Measurements from ENCODE around the gene FREY1.

The FREY1 gene

DNA sequence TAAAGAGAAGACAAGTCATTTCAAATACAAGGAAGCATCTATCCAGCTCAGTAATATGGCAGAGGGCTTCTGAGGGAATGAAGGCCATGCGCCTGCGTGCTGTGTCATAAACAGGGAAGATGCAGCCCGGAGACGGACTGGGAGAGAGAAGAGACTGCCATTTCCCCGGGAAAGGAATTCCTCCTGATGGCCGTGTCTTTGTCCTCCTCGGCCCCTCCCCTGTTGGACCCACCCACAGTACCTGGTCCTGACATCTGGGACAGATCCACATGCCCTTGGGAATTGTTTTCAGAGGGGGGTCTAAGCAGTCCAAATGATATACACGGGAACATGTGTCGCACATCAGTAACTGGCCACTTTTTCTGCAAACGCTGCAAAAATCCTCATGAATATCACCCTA lies 30.8 kb upstream of the FREY1 start:
- Histone ChIP-seq H3K4me3 (no peak overlapping the region), H3K27ac (no peak overlapping the region), H3K9ac (ENCODE audit: insufficient read length) (no peak overlapping the region), H3K36me3 (ENCODE audit: insufficient read depth, low read length) (peaks cover 37% of the 10 kb centered on the region), H3K9me3 (ENCODE audit: low read depth, low read length) (no peaks in the 10 kb centered on the region)
- TF ChIP-seq POLR2AphosphoS5 (IDR thresholded peaks at IDR 0.05; ENCODE audit: borderline replicate concordance, low read depth, low read length), result no peak
- no peak for TF ChIP-seq EZH2 (IDR thresholded peaks at IDR 0.05)
- no peak for TF ChIP-seq FOXP2 (optimal IDR thresholded peaks at IDR 0.05; ENCODE audit: control extremely low read depth, extremely low read length, insufficient read depth)
- no peak for DNase-seq (ENCODE audit: low read depth, low spot score)

DNA sequence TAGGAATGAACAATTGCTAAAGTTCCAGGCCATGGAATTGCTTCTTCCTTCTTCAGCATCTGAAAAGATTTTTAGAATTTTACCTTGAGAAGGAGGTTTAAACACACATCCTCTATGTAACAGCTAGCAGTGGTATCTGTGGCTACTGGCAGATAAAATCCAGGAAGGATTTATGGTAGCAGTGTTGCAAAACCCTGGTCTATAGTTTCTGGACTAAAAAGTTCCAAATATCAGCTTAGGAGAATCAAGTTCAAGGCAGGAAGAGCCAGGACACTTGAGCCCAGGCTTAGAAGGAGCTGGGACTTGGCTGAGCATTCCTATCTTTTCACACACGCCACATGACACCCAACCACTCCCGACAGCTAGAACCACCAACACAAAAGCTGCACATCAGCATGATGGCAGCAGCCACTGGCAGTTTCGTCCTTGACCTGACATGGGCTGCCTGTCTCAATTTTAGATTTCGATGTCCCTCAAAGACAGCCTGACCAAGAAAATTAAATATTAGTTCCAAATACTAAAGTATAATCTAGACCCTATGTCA lies 29.5 kb upstream of the FREY1 start:
- Histone ChIP-seq H3K36me3 (ENCODE audit: insufficient read depth, low read length) (peaks cover 39% of the 10 kb centered on the region), H3K27ac (no peak overlapping the region), H3K9ac (ENCODE audit: insufficient read length) (no peak overlapping the region), H3K9me3 (ENCODE audit: low read depth, low read length) (no peaks in the 10 kb centered on the region), H3K4me3 (no peak overlapping the region)
- no peak for DNase-seq (ENCODE audit: low read depth, low spot score)
- TF ChIP-seq EZH2 (IDR thresholded peaks at IDR 0.05) (no peak), POLR2AphosphoS5 (IDR thresholded peaks at IDR 0.05; ENCODE audit: borderline replicate concordance, low read depth, low read length) (no peak), FOXP2 (optimal IDR thresholded peaks at IDR 0.05; ENCODE audit: control extremely low read depth, extremely low read length, insufficient read depth) (no peak)

- H3K36me3 ChIP-seq (ENCODE audit: insufficient read depth, low read length), result peaks cover 39% of the 10 kb centered on the region
- TF ChIP-seq EZH2 (IDR thresholded peaks at IDR 0.05), result no peak
- TF ChIP-seq POLR2AphosphoS5 (IDR thresholded peaks at IDR 0.05; ENCODE audit: borderline replicate concordance, low read depth, low read length), result no peak
- no peak for TF ChIP-seq FOXP2 (optimal IDR thresholded peaks at IDR 0.05; ENCODE audit: control extremely low read depth, extremely low read length, insufficient read depth)
- no peak overlapping the region for H3K9ac ChIP-seq (ENCODE audit: insufficient read length)
- H3K9me3 ChIP-seq (ENCODE audit: low read depth, low read length), result no peaks in the 10 kb centered on the region
- no peak overlapping the region for H3K4me3 ChIP-seq
- H3K27ac ChIP-seq, result no peak overlapping the region
- DNase-seq (ENCODE audit: low read depth, low spot score), result no peak
These were observed 28.4 kb upstream of the FREY1 start for GRCh38 chr11:45935349-45936064.

DNA sequence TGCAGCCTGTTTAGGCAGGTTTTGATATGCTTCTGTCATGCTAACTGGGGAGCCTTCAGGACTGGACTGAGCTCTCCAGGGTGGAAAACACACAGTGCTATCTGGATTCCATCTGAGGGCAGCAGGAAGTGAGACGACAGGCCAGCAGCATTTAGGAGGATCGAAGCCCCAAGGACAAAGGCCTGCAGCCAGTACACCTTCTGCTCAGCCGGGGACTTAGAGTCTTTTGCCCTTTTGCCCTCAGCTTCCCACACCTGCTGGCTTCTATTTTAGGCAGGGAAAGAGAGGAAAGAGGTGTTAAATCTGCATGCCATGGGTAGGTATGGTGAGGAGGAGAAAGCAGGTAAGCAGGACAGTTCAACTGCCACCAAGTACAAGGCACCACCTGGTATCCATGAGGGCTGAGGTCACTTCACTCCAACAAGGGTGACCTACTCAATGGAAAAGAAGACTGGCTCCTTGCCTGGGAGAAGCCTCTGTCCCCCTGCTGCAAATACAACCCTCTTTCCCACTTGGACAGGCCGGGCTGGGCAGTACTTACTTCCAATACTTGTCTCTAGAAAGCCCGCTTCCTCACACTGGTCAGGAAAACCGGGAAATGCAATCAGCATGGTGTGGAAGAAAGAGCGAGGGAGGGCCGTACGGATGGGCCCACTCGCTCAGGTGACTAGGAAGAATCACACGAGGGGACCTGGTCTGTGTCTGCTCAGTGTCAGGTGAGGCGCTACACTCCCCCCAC lies 27.7 kb upstream of the FREY1 start:
- no peak for TF ChIP-seq FOXP2 (optimal IDR thresholded peaks at IDR 0.05; ENCODE audit: control extremely low read depth, extremely low read length, insufficient read depth)
- no peak for TF ChIP-seq POLR2AphosphoS5 (IDR thresholded peaks at IDR 0.05; ENCODE audit: borderline replicate concordance, low read depth, low read length)
- TF ChIP-seq EZH2 (IDR thresholded peaks at IDR 0.05), result no peak
- no peaks in the 10 kb centered on the region for H3K9me3 ChIP-seq (ENCODE audit: low read depth, low read length)
- no peak overlapping the region for H3K4me3 ChIP-seq
- DNase-seq (ENCODE audit: low read depth, low spot score), result no peak
- H3K27ac ChIP-seq, result no peak overlapping the region
- peaks cover 39% of the 10 kb centered on the region for H3K36me3 ChIP-seq (ENCODE audit: insufficient read depth, low read length)
- H3K9ac ChIP-seq (ENCODE audit: insufficient read length), result no peak overlapping the region

DNA sequence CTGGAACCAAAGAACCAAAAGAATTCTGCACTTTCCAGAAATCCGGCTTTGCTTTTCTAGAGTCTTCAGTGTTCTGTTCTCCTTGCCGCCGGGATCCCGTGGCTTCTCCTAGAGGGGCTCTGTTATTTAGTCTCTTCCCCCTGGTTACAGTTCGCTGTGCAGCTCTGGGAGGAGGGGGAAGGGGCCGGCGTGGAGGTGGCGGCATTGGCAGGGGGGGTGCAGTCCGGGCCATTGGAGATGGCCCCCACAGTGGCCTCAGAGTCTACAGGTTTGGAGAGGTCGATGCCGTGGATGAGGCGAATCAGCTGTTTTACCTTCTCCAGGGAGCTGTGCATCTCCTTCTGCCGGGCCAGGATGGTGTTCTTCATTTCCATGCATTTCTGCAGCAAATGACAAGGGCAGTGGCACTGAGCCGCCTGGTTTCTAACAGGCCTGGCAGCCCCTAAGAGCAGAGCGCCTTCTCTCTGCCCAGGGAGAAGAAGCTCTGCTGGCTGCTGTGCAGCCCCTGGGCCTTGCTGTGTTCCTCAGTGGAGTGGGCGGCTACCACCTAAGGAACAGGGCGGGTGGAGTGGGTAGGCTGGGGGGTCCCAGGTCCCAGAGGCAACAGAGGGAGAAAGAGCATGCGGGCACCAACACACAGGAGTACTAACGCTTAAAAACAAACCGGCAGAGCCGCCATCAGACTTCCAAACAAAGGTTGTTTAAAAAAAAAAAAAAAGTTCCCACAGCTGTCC lies 26.9 kb upstream of the FREY1 start:
- Histone ChIP-seq H3K36me3 (ENCODE audit: insufficient read depth, low read length) (peaks cover 39% of the 10 kb centered on the region), H3K9me3 (ENCODE audit: low read depth, low read length) (no peaks in the 10 kb centered on the region), H3K27ac (no peak overlapping the region), H3K9ac (ENCODE audit: insufficient read length) (no peak overlapping the region), H3K4me3 (no peak overlapping the region)
- TF ChIP-seq FOXP2 (optimal IDR thresholded peaks at IDR 0.05; ENCODE audit: control extremely low read depth, extremely low read length, insufficient read depth) (no peak), POLR2AphosphoS5 (IDR thresholded peaks at IDR 0.05; ENCODE audit: borderline replicate concordance, low read depth, low read length) (no peak), EZH2 (IDR thresholded peaks at IDR 0.05) (no peak)
- no peak for DNase-seq (ENCODE audit: low read depth, low spot score)

GRCh38 chr11:45933131-45933831 lies 26.2 kb upstream of the FREY1 start:
- Histone ChIP-seq H3K4me3 (no peak overlapping the region), H3K27ac (no peak overlapping the region), H3K9ac (ENCODE audit: insufficient read length) (no peak overlapping the region), H3K9me3 (ENCODE audit: low read depth, low read length) (no peaks in the 10 kb centered on the region), H3K36me3 (ENCODE audit: insufficient read depth, low read length) (peaks cover 39% of the 10 kb centered on the region)
- no peak for TF ChIP-seq FOXP2 (optimal IDR thresholded peaks at IDR 0.05; ENCODE audit: control extremely low read depth, extremely low read length, insufficient read depth)
- no peak for TF ChIP-seq EZH2 (IDR thresholded peaks at IDR 0.05)
- TF ChIP-seq POLR2AphosphoS5 (IDR thresholded peaks at IDR 0.05; ENCODE audit: borderline replicate concordance, low read depth, low read length), result no peak
- no peak for DNase-seq (ENCODE audit: low read depth, low spot score)

DNA sequence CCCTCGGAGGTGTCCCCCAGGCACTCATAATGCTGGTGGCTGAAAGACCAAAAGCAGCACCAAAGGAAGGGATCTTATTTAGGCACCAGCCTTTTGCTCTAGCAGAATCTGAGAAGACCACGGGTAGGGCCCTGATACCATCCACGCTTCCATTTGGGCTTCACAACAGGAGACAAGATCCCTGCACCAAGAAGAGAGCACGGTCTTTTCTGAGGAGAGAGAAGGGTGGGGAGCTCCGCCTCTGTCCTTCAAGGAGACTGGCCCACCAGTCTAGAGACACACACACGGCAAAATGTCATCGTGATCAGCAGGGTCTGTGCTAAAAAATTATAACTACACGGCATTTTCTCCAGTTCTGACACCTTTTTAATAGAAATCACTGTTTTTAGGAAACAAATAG lies 25.1 kb upstream of the FREY1 start:
- TF ChIP-seq FOXP2 (optimal IDR thresholded peaks at IDR 0.05; ENCODE audit: control extremely low read depth, extremely low read length, insufficient read depth) (no peak), POLR2AphosphoS5 (IDR thresholded peaks at IDR 0.05; ENCODE audit: borderline replicate concordance, low read depth, low read length) (no peak), EZH2 (IDR thresholded peaks at IDR 0.05) (no peak)
- peaks cover 33% of the 10 kb centered on the region for H3K36me3 ChIP-seq (ENCODE audit: insufficient read depth, low read length)
- DNase-seq (ENCODE audit: low read depth, low spot score), result no peak
- no peak overlapping the region for H3K9ac ChIP-seq (ENCODE audit: insufficient read length)
- H3K27ac ChIP-seq, result no peak overlapping the region
- no peaks in the 10 kb centered on the region for H3K9me3 ChIP-seq (ENCODE audit: low read depth, low read length)
- no peak overlapping the region for H3K4me3 ChIP-seq

All from SK-N-MC (cell line).